SK-N-MC (cell line): ENCODE results near the gene ATXN7L1.

Experiments used
- EZH2 ChIP-seq: fragments of 200-600 bp; sonication (generic); IDR thresholded peaks from one replicate; pipeline ENCODE4 v1.6.1; 2017; ENCODE audit warnings: antibody characterized with exemption
- FOXP2 ChIP-seq: optimal IDR thresholded peaks from 2 replicates; pipeline ENCODE3; 2011; ENCODE audit warnings: mild to moderate bottlenecking, moderate library complexity; ENCODE audit not compliant: insufficient read depth; ENCODE audit errors: extremely low read length, control extremely low read depth
- POLR2AphosphoS5 ChIP-seq: IDR thresholded peaks from 2 replicates; pipeline ENCODE4 v1.6.1; 2012; ENCODE audit warnings: mild to moderate bottlenecking, low read depth, low read length, borderline replicate concordance

- TF ChIP-seq POLR2AphosphoS5 (no peak), EZH2 (no peak), FOXP2 (no peak)
These were observed 125.3 kb downstream of the ATXN7L1 start for GRCh38 chr7:105751054-105751453.
